GM18505 (cell line): ENCODE data around the gene ANKRD6.
A peak's percentile ranks its signal among the peaks of the same experiment; 100 is the strongest.
"Not testable (repeated sequence)": the region's sequence is repeated elsewhere in the genome, so short reads cannot be mapped to it uniquely, and the experiment has no call there.

ENCODE experiments used
- ATAC-seq: cut with Tn5 transposase; IDR thresholded peaks from one replicate; pipeline ENCODE4 v1.9.1; 2021; ENCODE audit not compliant: unreplicated experiment
- POLR2A ChIP-seq: IDR thresholded peaks from 4 replicates; pipeline ENCODE4 v1.6.1; 2011; ENCODE audit warnings: borderline replicate concordance; ENCODE audit not compliant: insufficient read depth, insufficient read length; ENCODE audit errors: extremely low read depth

Gene ANKRD6

GRCh38 chr6:89611666-89612065, 178.7 kb downstream of the ANKRD6 start:
- no peak for ATAC-seq
- no peak for TF ChIP-seq POLR2A

GRCh38 chr6:89612121-89612520, 179.2 kb downstream of the ANKRD6 start:
- TF ChIP-seq POLR2A = no peak
- no peak for ATAC-seq

- no peak for ATAC-seq
- TF ChIP-seq POLR2A = no peak
Observed at GRCh38 chr6:89613790-89614189, 180.8 kb downstream of the ANKRD6 start.

GRCh38 chr6:89615882-89616281, 182.9 kb downstream of the ANKRD6 start:
- ATAC-seq = no peak
- no peak for TF ChIP-seq POLR2A

- ATAC-seq = no peak
- no peak for TF ChIP-seq POLR2A
Observed at GRCh38 chr6:89616531-89616930, 183.6 kb downstream of the ANKRD6 start.

- TF ChIP-seq POLR2A = no peak
- ATAC-seq = no peak
Observed at GRCh38 chr6:89618026-89618425, 185.1 kb downstream of the ANKRD6 start.

- ATAC-seq = no peak
Observed at GRCh38 chr6:89619567-89619966, 186.6 kb downstream of the ANKRD6 start.

GRCh38 chr6:89623749-89624148, 190.8 kb downstream of the ANKRD6 start:
- no peak for ATAC-seq
- no peak for TF ChIP-seq POLR2A

More at GRCh38 chr6:89619567-89619966, 186.6 kb downstream of the ANKRD6 start:
- TF ChIP-seq POLR2A = no peak

GRCh38 chr6:89630488-89630887, 197.5 kb downstream of the ANKRD6 start:
- no peak for ATAC-seq
- TF ChIP-seq POLR2A = no peak

GRCh38 chr6:89636412-89636811, 203.5 kb downstream of the ANKRD6 start:
- ATAC-seq = not testable (repeated sequence)

- ATAC-seq = no peak
- TF ChIP-seq POLR2A = no peak
Observed at GRCh38 chr6:89637960-89638319, 205.0 kb downstream of the ANKRD6 start.

- ATAC-seq = peak; percentile 98
- peak; percentile 96 for TF ChIP-seq POLR2A
Observed at GRCh38 chr6:89638320-89639195, 205.6 kb downstream of the ANKRD6 start, which contains the start of gene LYRM2. Gene LYRM2 (minus strand): TSS chr6:89638747. CDS start chr6:89638716, 31 bp downstream.

- ATAC-seq = no peak
- no peak for TF ChIP-seq POLR2A
Observed at GRCh38 chr6:89640804-89641203, 207.9 kb downstream of the ANKRD6 start.

GRCh38 chr6:89641581-89641980, 208.6 kb downstream of the ANKRD6 start:
- not testable (repeated sequence) for ATAC-seq
